ENCODE measurements around the gene CCDC188.

The CCDC188 gene

GRCh38 chr22:20184501-20185165 lies 33.8 kb upstream of the CCDC188 start:
- no peak for DNase-seq

- no peak for DNase-seq
Observed at GRCh38 chr22:20183823-20184222, 33.0 kb upstream of the CCDC188 start.

- DNase-seq = no peak
Observed at GRCh38 chr22:20183101-20183500, 32.2 kb upstream of the CCDC188 start.

GRCh38 chr22:20182365-20182764 lies 31.5 kb upstream of the CCDC188 start:
- DNase-seq = no peak

GRCh38 chr22:20181884-20182236 lies 31.0 kb upstream of the CCDC188 start:
- no peak for DNase-seq

GRCh38 chr22:20181194-20181883 lies 30.5 kb upstream of the CCDC188 start:
- no peak for DNase-seq

- DNase-seq = no peak
Observed at GRCh38 chr22:20180640-20181039, 29.8 kb upstream of the CCDC188 start.

- DNase-seq = no peak
Observed at GRCh38 chr22:20180245-20180630, 29.4 kb upstream of the CCDC188 start.

- DNase-seq = no peak
Observed at GRCh38 chr22:20179455-20180244, 28.8 kb upstream of the CCDC188 start.

- DNase-seq = no peak
Observed at GRCh38 chr22:20178915-20179227, 28.0 kb upstream of the CCDC188 start.

- no peak for DNase-seq
Observed at GRCh38 chr22:20178075-20178914, 27.4 kb upstream of the CCDC188 start.

- no peak for DNase-seq
Observed at GRCh38 chr22:20177217-20177911, 26.5 kb upstream of the CCDC188 start.

GRCh38 chr22:20176421-20177085 lies 25.7 kb upstream of the CCDC188 start:
- DNase-seq = no peak

GRCh38 chr22:20175597-20175900 lies 24.7 kb upstream of the CCDC188 start:
- no peak for DNase-seq

- DNase-seq = no peak
Observed at GRCh38 chr22:20174785-20175596, 24.1 kb upstream of the CCDC188 start.

- DNase-seq = no peak
Observed at GRCh38 chr22:20173772-20174171, 22.9 kb upstream of the CCDC188 start.

GRCh38 chr22:20173246-20173645 lies 22.4 kb upstream of the CCDC188 start:
- DNase-seq = no peak

- DNase-seq = no peak
Observed at GRCh38 chr22:20172141-20172613, 21.3 kb upstream of the CCDC188 start.

GRCh38 chr22:20171288-20172140 lies 20.7 kb upstream of the CCDC188 start:
- no peak for DNase-seq

- DNase-seq = no peak
Observed at GRCh38 chr22:20170170-20170569, 19.3 kb upstream of the CCDC188 start.

Data from NCI-H1105 treated with DMSO at 0.1 percent for 48 hours (cell line).